Hindlimb muscle (tissue), 1 donor: Measurements from ENCODE around the gene GRID1. TPM values are rescaled to one million over a fixed set of nuclear protein-coding genes. Genes with fewer than 3 reads are reported as not detected.

Source experiments
- DNase-seq: peaks from one replicate; pipeline ENCODE4 v3.0.0-alpha.2; 2013
- polyA plus RNA-seq: library from polyadenylated mRNA; unstranded; fragments of 120-200 nt; gene quantifications from one replicate; pipeline ENCODE4 v1.2.1, GENCODE V29; 2013; ENCODE audit not compliant: insufficient read length

The GRID1 gene
- polyA plus RNA-seq, 1 donor = 3.0 TPM

GRCh38 chr10:85558533-85558932 lies 808.1 kb downstream of the GRID1 start:
- DNase-seq = no peak

GRCh38 chr10:85557706-85558105 lies 808.9 kb downstream of the GRID1 start:
- no peak for DNase-seq

DNA sequence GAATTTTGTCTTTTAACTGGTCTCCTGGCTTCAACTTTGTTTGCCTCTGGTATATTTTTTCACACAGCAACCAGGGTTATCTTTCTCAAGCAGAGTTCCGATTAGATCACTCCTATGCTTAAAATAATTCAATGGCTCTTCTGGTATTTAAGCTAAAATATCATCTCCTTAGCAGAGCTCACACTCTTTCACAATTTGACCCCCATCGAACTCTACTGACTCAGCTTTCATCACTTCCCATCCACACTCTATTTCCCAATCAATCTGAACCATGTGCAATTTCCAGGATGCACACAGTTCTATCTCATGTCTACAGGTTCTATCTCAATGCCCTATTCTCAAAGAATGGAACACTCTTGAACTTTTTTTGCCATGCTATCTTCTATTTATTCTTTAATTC lies 809.5 kb downstream of the GRID1 start:
- no peak for DNase-seq

Other genes starting within 250 kb of the GRID1 start
- gene WAPL, start 155.0 kb upstream of the GRID1 start, polyA plus RNA-seq = 28.9 TPM